ENCODE data around the gene OGG1.

Gene OGG1

DNA sequence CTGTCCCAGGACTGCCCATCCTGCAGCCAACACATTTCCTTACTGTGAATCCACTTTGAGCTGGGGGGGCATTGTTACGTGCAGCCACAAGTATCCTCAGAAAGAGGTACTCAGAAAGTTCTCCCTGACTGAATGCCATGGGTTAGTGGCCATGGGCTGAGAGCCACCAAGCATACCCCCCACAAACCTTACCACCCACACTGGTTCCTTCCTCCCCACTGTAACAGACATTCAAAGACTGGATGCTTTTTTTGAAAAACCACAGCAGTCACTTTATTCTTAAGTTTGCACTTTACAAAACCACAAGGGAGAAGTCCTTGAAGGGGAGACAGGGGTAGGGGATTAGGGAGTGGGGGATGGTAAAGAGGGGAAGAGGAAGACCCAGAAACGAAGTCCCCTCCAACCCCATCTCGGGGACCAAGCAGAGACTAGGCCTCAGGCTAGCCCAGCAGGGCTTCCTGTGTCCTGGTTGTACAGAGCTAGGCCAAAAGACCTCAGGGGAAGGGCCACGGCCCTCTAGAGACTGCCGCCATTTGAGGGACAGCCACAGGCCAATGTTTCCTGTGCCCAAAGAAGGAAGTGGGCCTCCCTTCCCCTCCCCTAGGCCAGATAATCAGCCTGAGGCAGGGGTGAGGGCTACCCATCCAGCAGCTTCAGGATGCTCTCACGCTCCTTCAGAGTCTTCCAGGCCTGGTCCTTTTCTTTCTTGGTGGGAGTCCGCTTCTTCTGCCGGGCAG lies 30.1 kb downstream of the OGG1 start:
- peak; percentile 25 to 39 for DNase-seq
- TF ChIP-seq GATA1 (IDR thresholded peaks at IDR 0.05; ENCODE audit: low read depth, low read length) (no peak), POLR2A (IDR thresholded peaks at IDR 0.05; ENCODE audit: low read length) (no peak)

- TF ChIP-seq POLR2A (IDR thresholded peaks at IDR 0.05; ENCODE audit: low read length) (peak; percentile 22), GATA1 (IDR thresholded peaks at IDR 0.05; ENCODE audit: low read depth, low read length) (no peak)
- DNase-seq, result peak in 1 of 2 experiments; percentile 39
Observed at GRCh38 chr3:9780458-9780812, 30.7 kb downstream of the OGG1 start.

DNA sequence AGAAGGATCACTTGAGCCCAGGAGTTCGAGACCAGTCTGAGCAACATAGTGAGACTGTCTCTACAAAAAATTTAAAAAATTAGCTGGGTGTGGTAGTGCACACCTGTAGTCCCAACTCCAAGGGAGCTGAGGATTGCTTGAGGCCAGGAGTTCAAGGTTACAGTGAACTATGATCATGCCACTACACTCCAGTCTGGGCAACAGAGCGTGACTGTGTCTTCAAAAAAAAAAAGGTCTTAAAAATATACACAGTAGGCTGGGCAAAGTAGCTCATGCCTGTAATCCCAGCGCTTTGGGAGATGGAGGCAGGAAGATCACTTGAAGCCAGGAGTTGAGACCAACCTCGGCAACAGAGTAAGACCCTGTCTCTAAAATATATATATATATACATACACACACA lies 31.2 kb downstream of the OGG1 start:
- TF ChIP-seq GATA1 (IDR thresholded peaks at IDR 0.05; ENCODE audit: low read depth, low read length) (no peak), POLR2A (IDR thresholded peaks at IDR 0.05; ENCODE audit: low read length) (no peak)
- DNase-seq, result no peak

GRCh38 chr3:9781551-9781950 lies 31.8 kb downstream of the OGG1 start:
- no peak for TF ChIP-seq GATA1 (IDR thresholded peaks at IDR 0.05; ENCODE audit: low read depth, low read length)
- no peak for TF ChIP-seq POLR2A (IDR thresholded peaks at IDR 0.05; ENCODE audit: low read length)
- DNase-seq, result no peak

- DNase-seq, result peak; percentile 77 to 93
- TF ChIP-seq POLR2A (IDR thresholded peaks at IDR 0.05; ENCODE audit: low read length), result no peak
- no peak for TF ChIP-seq GATA1 (IDR thresholded peaks at IDR 0.05; ENCODE audit: low read depth, low read length)
Observed at GRCh38 chr3:9781978-9782603, 32.3 kb downstream of the OGG1 start.

- TF ChIP-seq GATA1 (IDR thresholded peaks at IDR 0.05; ENCODE audit: low read depth, low read length) (no peak), POLR2A (IDR thresholded peaks at IDR 0.05; ENCODE audit: low read length) (no peak)
- peak; percentile 55 to 61 for DNase-seq
Observed at GRCh38 chr3:9782770-9783169, 33.0 kb downstream of the OGG1 start.

- no peak for DNase-seq
Observed at GRCh38 chr3:9783954-9784353, 34.2 kb downstream of the OGG1 start.

GRCh38 chr3:9784965-9785364 lies 35.2 kb downstream of the OGG1 start:
- DNase-seq, result no peak
- TF ChIP-seq POLR2A (IDR thresholded peaks at IDR 0.05; ENCODE audit: low read length) (no peak), GATA1 (IDR thresholded peaks at IDR 0.05; ENCODE audit: low read depth, low read length) (no peak)

More at GRCh38 chr3:9783954-9784353, 34.2 kb downstream of the OGG1 start:
- no peak for TF ChIP-seq POLR2A (IDR thresholded peaks at IDR 0.05; ENCODE audit: low read length)
- no peak for TF ChIP-seq GATA1 (IDR thresholded peaks at IDR 0.05; ENCODE audit: low read depth, low read length)

- TF ChIP-seq GATA1 (IDR thresholded peaks at IDR 0.05; ENCODE audit: low read depth, low read length) (no peak), POLR2A (IDR thresholded peaks at IDR 0.05; ENCODE audit: low read length) (no peak)
- peak; percentile 61 to 71 for DNase-seq
Observed at GRCh38 chr3:9785602-9786001, 35.9 kb downstream of the OGG1 start.

- DNase-seq, result peak; percentile 51 to 81
- no peak for TF ChIP-seq GATA1 (IDR thresholded peaks at IDR 0.05; ENCODE audit: low read depth, low read length)
- TF ChIP-seq POLR2A (IDR thresholded peaks at IDR 0.05; ENCODE audit: low read length), result no peak
Observed at GRCh38 chr3:9786209-9786739, 36.5 kb downstream of the OGG1 start.

- TF ChIP-seq GATA1 (IDR thresholded peaks at IDR 0.05; ENCODE audit: low read depth, low read length), result no peak
- no peak for TF ChIP-seq POLR2A (IDR thresholded peaks at IDR 0.05; ENCODE audit: low read length)
- DNase-seq, result peak; percentile 31 to 40
Observed at GRCh38 chr3:9786825-9787669, 37.3 kb downstream of the OGG1 start.

DNA sequence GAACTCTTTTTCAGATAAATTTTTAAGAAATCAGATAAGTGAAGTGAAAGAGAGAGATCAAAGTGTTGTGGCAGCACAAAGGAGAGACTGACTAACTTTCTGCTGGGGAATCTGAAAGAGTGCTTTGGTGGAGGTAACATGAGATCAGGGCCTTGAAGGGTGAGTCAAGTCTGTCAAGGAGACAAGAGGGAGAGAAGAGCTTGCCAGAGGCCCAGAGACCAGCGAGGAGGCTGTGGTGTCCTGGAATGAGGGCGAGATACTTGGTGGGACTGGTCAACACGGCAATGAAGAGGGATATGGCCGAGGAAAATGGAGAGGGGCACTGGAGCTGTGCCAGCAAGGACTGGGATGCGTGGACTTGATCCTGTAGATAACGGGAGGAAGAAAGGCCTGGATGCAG lies 38.0 kb downstream of the OGG1 start:
- no peak for DNase-seq
- TF ChIP-seq GATA1 (IDR thresholded peaks at IDR 0.05; ENCODE audit: low read depth, low read length), result no peak
- no peak for TF ChIP-seq POLR2A (IDR thresholded peaks at IDR 0.05; ENCODE audit: low read length)

DNA sequence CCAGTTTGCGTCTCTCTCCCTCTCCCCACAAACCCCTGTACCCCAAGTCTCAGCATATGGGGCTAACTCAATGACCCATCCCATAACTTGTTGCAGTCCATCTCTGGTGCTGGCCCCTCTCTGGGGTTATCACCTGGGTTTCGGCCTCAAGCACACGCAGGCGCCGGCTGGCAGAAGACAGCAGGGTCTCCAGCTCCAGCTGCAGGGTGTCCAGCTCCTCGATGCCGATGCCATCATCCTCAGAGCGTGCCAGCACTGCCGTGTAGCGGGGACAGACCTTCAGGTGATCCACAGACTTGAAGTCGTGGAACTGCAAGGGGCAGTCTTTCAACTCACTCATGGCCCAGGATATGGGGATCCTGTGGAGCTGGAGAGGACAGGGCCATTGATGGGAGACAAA lies 41.4 kb downstream of the OGG1 start:
- no peak for DNase-seq
- TF ChIP-seq POLR2A (IDR thresholded peaks at IDR 0.05; ENCODE audit: low read length) (no peak), GATA1 (IDR thresholded peaks at IDR 0.05; ENCODE audit: low read depth, low read length) (no peak)
